Suprapubic skin (tissue), 4 donors: ENCODE data around the gene DUS4L. TPM values are rescaled to one million over a fixed set of nuclear protein-coding genes. Genes with fewer than 3 reads are reported as not detected.
A peak's percentile ranks its signal among the peaks of the same experiment; 100 is the strongest.

ENCODE experiments used
- DNase-seq, 2 donors: peaks; one replicate each; pipeline ENCODE4 v3.0.0-alpha.2; 2019; ENCODE audit warnings: low spot score in 2 of 2
- H3K27ac ChIP-seq: fragments of 200-600 bp; sonication (generic); one replicate; pipeline ENCODE4 v1.5.1; 2019
- H3K27me3 ChIP-seq: fragments of 200-600 bp; sonication (generic); one replicate; pipeline ENCODE4 v1.5.1; 2019
- H3K36me3 ChIP-seq: fragments of 200-600 bp; sonication (generic); one replicate; pipeline ENCODE4 v1.5.1; 2019
- H3K4me1 ChIP-seq: fragments of 200-600 bp; sonication (generic); one replicate; pipeline ENCODE4 v1.5.1; 2019
- H3K4me3 ChIP-seq: fragments of 200-600 bp; sonication (generic); one replicate; pipeline ENCODE4 v1.5.1; 2019; ENCODE audit warnings: mild to moderate bottlenecking
- H3K9me3 ChIP-seq: fragments of 200-600 bp; sonication (generic); one replicate; pipeline ENCODE4 v1.5.1; 2019
- EP300 ChIP-seq: sonication (generic); formaldehyde crosslinking; IDR thresholded peaks from one replicate; pipeline ENCODE4 v1.6.1; 2017; ENCODE audit warnings: antibody characterized with exemption
- POLR2A ChIP-seq, 2 donors: fragments of 450-650 bp; IDR thresholded peaks; one replicate each; pipeline ENCODE4 v1.6.1; 2017; ENCODE audit warnings: antibody characterized with exemption in 2 of 2, mild to moderate bottlenecking in 2 of 2, moderate library complexity in 2 of 2
- POLR2AphosphoS5 ChIP-seq, 3 donors: sonication (generic); formaldehyde crosslinking; IDR thresholded peaks; one replicate each; pipeline ENCODE4 v1.6.1; 2017; ENCODE audit warnings: antibody characterized with exemption in 3 of 3
- WGBS: methylation state at CpG from one replicate; pipeline ENCODE4 v1.1.5; 2018; 5-methylcytosine and 5-hydroxymethylcytosine counted together
- total RNA-seq, 4 donors: library from RNA; depleted of rRNA; stranded (reverse); fragments of >200 nt; gene quantifications; one replicate each; pipeline ENCODE4 v1.1.0, GENCODE V29; 2016
- TF ChIP-seq, protein P1 (sequence below), 2 donors: fragments of 200-600 bp in 1 of 2; fragments of 450-650 bp in 1 of 2; sonication (generic) in 1 of 2; IDR thresholded peaks; one replicate each; pipeline ENCODE4 v1.5.1; 2016 to 2019; ENCODE audit warnings: antibody characterized with exemption in 2 of 2, mild to moderate bottlenecking in 1 of 2, moderate library complexity in 1 of 2

Gene DUS4L
- total RNA-seq, 4 donors from 2014 or later = 6.0 to 11.0 (median 7.8) TPM

DNA sequence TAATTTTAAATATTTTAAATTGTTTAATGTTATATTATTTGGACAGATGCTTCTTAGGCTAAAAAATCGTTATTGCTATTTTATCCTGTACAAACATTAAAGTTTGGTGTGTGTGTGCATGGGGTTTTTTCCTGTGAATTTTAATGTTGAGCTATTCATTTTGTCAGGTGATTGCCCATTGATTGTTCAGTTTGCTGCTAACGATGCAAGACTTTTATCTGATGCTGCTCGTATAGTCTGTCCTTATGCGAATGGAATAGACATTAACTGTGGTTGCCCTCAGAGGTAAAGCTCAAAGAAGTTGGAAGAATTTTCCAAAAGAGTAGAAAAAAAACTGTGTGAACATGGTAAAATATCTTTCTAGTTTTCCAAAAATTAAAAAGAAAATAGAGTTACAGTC is 9.8 kb downstream of the DUS4L start:
- H3K27ac ChIP-seq = no peak overlapping the region
- no peaks in the 10 kb centered on the region for H3K4me1 ChIP-seq
- no peak for TF ChIP-seq EP300
- TF ChIP-seq, protein P1, sequence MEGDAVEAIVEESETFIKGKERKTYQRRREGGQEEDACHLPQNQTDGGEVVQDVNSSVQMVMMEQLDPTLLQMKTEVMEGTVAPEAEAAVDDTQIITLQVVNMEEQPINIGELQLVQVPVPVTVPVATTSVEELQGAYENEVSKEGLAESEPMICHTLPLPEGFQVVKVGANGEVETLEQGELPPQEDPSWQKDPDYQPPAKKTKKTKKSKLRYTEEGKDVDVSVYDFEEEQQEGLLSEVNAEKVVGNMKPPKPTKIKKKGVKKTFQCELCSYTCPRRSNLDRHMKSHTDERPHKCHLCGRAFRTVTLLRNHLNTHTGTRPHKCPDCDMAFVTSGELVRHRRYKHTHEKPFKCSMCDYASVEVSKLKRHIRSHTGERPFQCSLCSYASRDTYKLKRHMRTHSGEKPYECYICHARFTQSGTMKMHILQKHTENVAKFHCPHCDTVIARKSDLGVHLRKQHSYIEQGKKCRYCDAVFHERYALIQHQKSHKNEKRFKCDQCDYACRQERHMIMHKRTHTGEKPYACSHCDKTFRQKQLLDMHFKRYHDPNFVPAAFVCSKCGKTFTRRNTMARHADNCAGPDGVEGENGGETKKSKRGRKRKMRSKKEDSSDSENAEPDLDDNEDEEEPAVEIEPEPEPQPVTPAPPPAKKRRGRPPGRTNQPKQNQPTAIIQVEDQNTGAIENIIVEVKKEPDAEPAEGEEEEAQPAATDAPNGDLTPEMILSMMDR (IDR thresholded peaks at IDR 0.05) = no peak
- no peak for TF ChIP-seq POLR2A (IDR thresholded peaks at IDR 0.05)
- H3K9me3 ChIP-seq = no peaks in the 10 kb centered on the region
- H3K36me3 ChIP-seq = peaks cover 27% of the 10 kb centered on the region
- no peak overlapping the region for H3K4me3 ChIP-seq
- no peak for DNase-seq
- 93% methylated on average over 4 of the region's 4 CpGs for WGBS
- H3K27me3 ChIP-seq = no peaks in the 10 kb centered on the region

DNA sequence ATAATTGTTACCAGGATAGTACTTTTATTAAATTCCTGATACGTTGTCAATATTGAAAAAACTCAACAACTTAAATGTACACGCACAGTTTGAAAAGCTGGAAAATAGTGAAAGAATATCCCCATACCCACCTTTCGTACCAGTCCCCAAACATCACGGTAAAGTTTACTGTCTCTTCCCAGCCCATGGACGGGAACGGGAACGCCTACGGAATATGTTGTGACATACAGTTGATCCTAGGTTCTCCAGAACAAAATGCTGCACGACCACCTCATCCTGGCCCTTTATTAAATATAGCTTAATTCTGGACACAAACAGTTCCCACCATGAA is 15.7 kb downstream of the DUS4L start:
- 3% methylated on average over 9 of the region's 9 CpGs for WGBS
- no peak for TF ChIP-seq EP300
- no peak for TF ChIP-seq POLR2AphosphoS5 (IDR thresholded peaks at IDR 0.05)
- TF ChIP-seq, protein P1 (IDR thresholded peaks at IDR 0.05) = no peak
- no peak for TF ChIP-seq POLR2A (IDR thresholded peaks at IDR 0.05)
- Histone ChIP-seq H3K27ac (peak overlapping the region; percentile 91), H3K4me3 (peak overlapping the region; percentile 73), H3K9me3 (no peaks in the 10 kb centered on the region), H3K36me3 (peaks cover 11% of the 10 kb centered on the region), H3K27me3 (no peaks in the 10 kb centered on the region), H3K4me1 (peaks cover 30% of the 10 kb centered on the region)
- DNase-seq = no peak

DNA sequence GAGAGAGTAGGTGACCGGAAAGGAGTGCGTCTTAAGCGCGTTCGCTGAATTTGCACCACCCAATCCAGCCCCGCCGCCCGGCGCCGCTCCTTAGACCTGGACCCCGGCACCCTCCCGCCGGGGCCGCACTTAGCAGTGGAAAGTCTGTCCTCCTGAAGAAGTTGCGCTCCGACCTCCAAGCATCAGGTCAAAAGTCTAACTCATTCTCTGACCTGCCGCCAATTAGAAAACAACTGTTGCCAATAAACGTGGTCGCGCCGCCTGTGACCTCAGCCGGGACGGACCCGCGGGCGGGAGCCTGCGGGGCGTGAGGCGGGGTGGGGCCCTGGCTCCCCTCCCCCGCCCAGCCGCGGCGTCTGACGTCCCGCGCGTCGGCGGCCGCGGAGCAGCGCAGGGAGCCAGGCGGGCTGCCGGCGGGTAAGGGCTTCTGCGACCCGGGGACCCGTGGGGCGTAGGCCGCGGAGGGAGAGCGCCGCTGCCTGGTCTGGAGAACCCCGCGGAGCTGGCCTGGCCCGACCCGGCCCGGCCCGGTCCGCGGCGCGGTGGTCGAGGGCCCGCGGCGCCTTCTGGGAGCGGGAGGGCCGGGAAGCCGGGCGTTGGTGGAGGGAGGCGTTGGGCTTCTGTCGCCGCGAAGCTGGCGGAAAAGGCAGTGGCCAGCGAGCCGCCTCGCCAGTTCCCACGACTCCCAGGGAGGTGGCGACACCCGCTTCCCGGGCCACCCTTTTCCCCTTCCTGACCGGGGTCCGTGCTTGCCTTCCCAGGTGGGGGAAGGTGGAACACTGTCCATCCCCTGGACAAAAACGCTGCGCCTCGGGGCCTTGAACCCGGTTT is 16.3 kb downstream of the DUS4L start, which contains the start of gene BCAP29:
Gene BCAP29, plus strand, starts transcription at position 362 of the 831 bp plus-strand sequence. CDS start 527 bp downstream, outside the sequence.
- DNase-seq = peak; percentile 82 to 90
- Histone ChIP-seq H3K4me3 (peak within 1 kb of the TSS; percentile 73), H3K27ac (peak within 1 kb of the TSS; percentile 91), H3K9me3 (no peaks in the 10 kb centered on the region), H3K36me3 (peaks cover 14% of the 10 kb centered on the region), H3K27me3 (no peaks in the 10 kb centered on the region), H3K4me1 (peaks cover 30% of the 10 kb centered on the region)
- peak in 1 of 3 donors; percentile 26 for TF ChIP-seq POLR2AphosphoS5 (IDR thresholded peaks at IDR 0.05)
- TF ChIP-seq, protein P1 (IDR thresholded peaks at IDR 0.05) = peak in 1 of 2 donors; percentile 36
- TF ChIP-seq POLR2A (IDR thresholded peaks at IDR 0.05) = peak; percentile 76 to 81
- TF ChIP-seq EP300 = no peak
- WGBS = under 1% methylated on average over 14 of the region's 89 CpGs

DNA sequence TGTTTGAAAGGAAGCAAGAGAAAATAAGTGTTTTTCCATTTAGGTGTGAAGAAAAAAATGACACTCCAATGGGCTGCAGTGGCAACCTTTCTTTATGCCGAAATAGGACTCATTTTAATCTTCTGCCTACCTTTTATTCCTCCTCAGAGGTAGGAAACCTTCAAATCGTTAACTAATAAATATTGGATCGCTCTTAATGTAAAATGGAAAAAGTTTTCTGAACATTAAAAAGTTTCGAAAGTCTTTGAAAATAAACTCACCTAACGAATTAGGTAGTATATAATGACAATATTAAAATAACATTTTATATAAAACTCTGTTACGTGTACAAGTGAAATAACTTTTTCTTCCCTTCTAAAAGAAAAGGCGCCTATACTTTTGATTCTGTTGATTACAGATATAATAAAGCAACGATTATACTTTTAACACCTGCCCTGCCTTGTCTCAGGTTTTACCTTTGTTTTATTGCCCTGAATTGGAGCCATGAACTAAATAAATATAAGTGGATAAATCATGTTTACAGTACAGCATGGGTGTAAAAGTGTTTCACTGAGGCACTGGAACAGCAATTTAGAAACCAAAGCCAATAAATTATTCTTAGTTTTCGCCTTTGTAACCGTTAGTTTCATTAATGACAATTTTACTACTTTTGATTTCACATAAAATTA is 17.1 kb downstream of the DUS4L start:
- WGBS = 23% methylated on average over 10 of the region's 10 CpGs
- peak overlapping the region; percentile 73 for H3K4me3 ChIP-seq
- no peaks in the 10 kb centered on the region for H3K27me3 ChIP-seq
- no peaks in the 10 kb centered on the region for H3K9me3 ChIP-seq
- H3K27ac ChIP-seq = peak overlapping the region; percentile 91
- no peak for TF ChIP-seq POLR2AphosphoS5 (IDR thresholded peaks at IDR 0.05)
- no peak for TF ChIP-seq EP300
- DNase-seq = no peak
- H3K36me3 ChIP-seq = peaks cover 13% of the 10 kb centered on the region
- peaks cover 30% of the 10 kb centered on the region for H3K4me1 ChIP-seq

DNA sequence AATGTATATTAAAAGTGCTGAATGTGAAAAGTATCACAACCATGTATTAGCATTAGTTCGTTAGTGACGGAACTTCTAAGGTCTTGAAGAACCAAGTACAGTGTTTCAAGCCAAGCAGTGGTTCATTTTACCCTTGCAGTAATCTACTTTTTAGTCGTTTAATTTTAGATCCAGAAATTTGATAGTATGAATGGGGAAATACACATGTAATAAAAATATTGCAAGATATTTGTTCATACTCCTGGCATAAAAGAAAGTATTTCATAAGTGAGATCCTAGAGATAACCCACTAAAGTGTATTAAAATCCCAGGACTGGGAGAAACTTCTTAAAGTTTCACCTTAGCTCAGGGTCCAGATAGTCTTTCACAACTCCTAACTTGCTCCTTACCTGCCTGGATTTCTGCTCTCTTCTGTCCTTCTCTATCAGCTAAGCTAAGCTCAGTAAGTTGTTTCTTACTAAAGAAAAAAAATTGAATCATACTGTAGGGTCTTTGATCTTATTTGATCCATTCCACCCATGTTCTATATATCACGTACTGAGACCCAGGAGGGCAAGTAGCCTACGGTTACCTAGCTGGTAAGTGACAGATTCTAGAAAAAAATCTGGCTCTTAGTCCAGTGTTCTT is 17.7 kb downstream of the DUS4L start:
- 39% methylated on average over 5 of the region's 5 CpGs for WGBS
- Histone ChIP-seq H3K9me3 (no peaks in the 10 kb centered on the region), H3K36me3 (peaks cover 13% of the 10 kb centered on the region), H3K27ac (peak overlapping the region; percentile 21), H3K4me3 (peak overlapping the region; percentile 73), H3K4me1 (peaks cover 30% of the 10 kb centered on the region), H3K27me3 (no peaks in the 10 kb centered on the region)
- no peak for DNase-seq
- TF ChIP-seq, protein P1 (IDR thresholded peaks at IDR 0.05) = no peak
- no peak for TF ChIP-seq POLR2AphosphoS5 (IDR thresholded peaks at IDR 0.05)
